Effector memory CD4-positive, alpha-beta T cell (primary cell): ENCODE data around the gene BACH2.

Source experiments
- DNase-seq, 3 donors: peaks; one replicate each; pipeline ENCODE4 v3.0.0-alpha.2; 2020
- H3K27ac ChIP-seq: 2 replicates; pipeline ENCODE4 v1.7.0; 2013; ENCODE audit warnings: mild to moderate bottlenecking, low read length, moderate library complexity; ENCODE audit not compliant: insufficient read depth, poor library complexity, severe bottlenecking
- H3K27me3 ChIP-seq: replicated peaks from 2 replicates; pipeline ENCODE4 v1.7.0; 2013; ENCODE audit warnings: mild to moderate bottlenecking, low read length; ENCODE audit not compliant: insufficient read depth, control insufficient read depth, poor library complexity, severe bottlenecking
- H3K36me3 ChIP-seq: 2 replicates; pipeline ENCODE4 v1.7.0; 2013; ENCODE audit warnings: mild to moderate bottlenecking, low read length, moderate library complexity; ENCODE audit not compliant: control insufficient read depth, insufficient read depth
- H3K4me1 ChIP-seq: 2 replicates; pipeline ENCODE4 v1.7.0; 2013; ENCODE audit warnings: low read length, mild to moderate bottlenecking; ENCODE audit not compliant: control insufficient read depth, insufficient read depth, poor library complexity, severe bottlenecking
- H3K4me3 ChIP-seq: 2 replicates; pipeline ENCODE4 v1.7.0; 2013; ENCODE audit warnings: low read length, low read depth, mild to moderate bottlenecking; ENCODE audit not compliant: insufficient read depth, poor library complexity, severe bottlenecking
- H3K9me3 ChIP-seq: 2 replicates; pipeline ENCODE4 v1.7.0; 2013; ENCODE audit warnings: mild to moderate bottlenecking, low read length, moderate library complexity; ENCODE audit not compliant: control insufficient read depth

The BACH2 gene

GRCh38 chr6:90323706-90324105, 27.1 kb upstream of the BACH2 start:
- Histone ChIP-seq H3K4me1 (no peaks in the 10 kb centered on the region), H3K27me3 (no peaks in the 10 kb centered on the region), H3K36me3 (no peaks in the 10 kb centered on the region), H3K27ac (no peak overlapping the region), H3K9me3 (no peaks in the 10 kb centered on the region), H3K4me3 (no peak overlapping the region)
- no peak for DNase-seq

- no peak overlapping the region for H3K4me3 ChIP-seq
- H3K9me3 ChIP-seq = no peaks in the 10 kb centered on the region
- no peaks in the 10 kb centered on the region for H3K36me3 ChIP-seq
- no peak for DNase-seq
- H3K27me3 ChIP-seq = no peaks in the 10 kb centered on the region
- no peaks in the 10 kb centered on the region for H3K4me1 ChIP-seq
- no peak overlapping the region for H3K27ac ChIP-seq
These were observed 26.4 kb upstream of the BACH2 start for GRCh38 chr6:90322976-90323474.

GRCh38 chr6:90319979-90320685, 23.5 kb upstream of the BACH2 start:
- Histone ChIP-seq H3K9me3 (no peaks in the 10 kb centered on the region), H3K27ac (no peak overlapping the region), H3K36me3 (no peaks in the 10 kb centered on the region), H3K27me3 (no peaks in the 10 kb centered on the region), H3K4me3 (no peak overlapping the region), H3K4me1 (no peaks in the 10 kb centered on the region)
- no peak for DNase-seq

- Histone ChIP-seq H3K4me1 (no peaks in the 10 kb centered on the region), H3K27ac (no peak overlapping the region), H3K36me3 (no peaks in the 10 kb centered on the region), H3K27me3 (no peaks in the 10 kb centered on the region), H3K4me3 (no peak overlapping the region), H3K9me3 (no peaks in the 10 kb centered on the region)
- DNase-seq = no peak
These were observed 22.4 kb upstream of the BACH2 start for GRCh38 chr6:90319044-90319443.

GRCh38 chr6:90315986-90316385, 19.3 kb upstream of the BACH2 start:
- no peaks in the 10 kb centered on the region for H3K36me3 ChIP-seq
- H3K4me1 ChIP-seq = no peaks in the 10 kb centered on the region
- DNase-seq = no peak
- no peak overlapping the region for H3K27ac ChIP-seq
- no peaks in the 10 kb centered on the region for H3K27me3 ChIP-seq
- no peak overlapping the region for H3K4me3 ChIP-seq
- H3K9me3 ChIP-seq = no peaks in the 10 kb centered on the region

- no peak overlapping the region for H3K4me3 ChIP-seq
- no peak for DNase-seq
- H3K36me3 ChIP-seq = no peaks in the 10 kb centered on the region
- no peaks in the 10 kb centered on the region for H3K4me1 ChIP-seq
- no peak overlapping the region for H3K27ac ChIP-seq
- H3K9me3 ChIP-seq = no peaks in the 10 kb centered on the region
- H3K27me3 ChIP-seq = no peaks in the 10 kb centered on the region
These were observed 18.8 kb upstream of the BACH2 start for GRCh38 chr6:90315354-90315950.

GRCh38 chr6:90314514-90314913, 17.9 kb upstream of the BACH2 start:
- Histone ChIP-seq H3K27me3 (no peaks in the 10 kb centered on the region), H3K27ac (no peak overlapping the region), H3K9me3 (no peaks in the 10 kb centered on the region), H3K4me3 (no peak overlapping the region), H3K36me3 (no peaks in the 10 kb centered on the region), H3K4me1 (no peaks in the 10 kb centered on the region)
- DNase-seq = no peak

- no peaks in the 10 kb centered on the region for H3K27me3 ChIP-seq
- DNase-seq = no peak
These were observed 14.9 kb upstream of the BACH2 start for GRCh38 chr6:90311569-90311968.

GRCh38 chr6:90305800-90306448, 9.3 kb upstream of the BACH2 start:
- Histone ChIP-seq H3K27ac (no peak overlapping the region), H3K4me1 (no peaks in the 10 kb centered on the region), H3K36me3 (no peaks in the 10 kb centered on the region), H3K27me3 (no peaks in the 10 kb centered on the region), H3K9me3 (no peaks in the 10 kb centered on the region), H3K4me3 (no peak overlapping the region)
- no peak for DNase-seq

More at GRCh38 chr6:90311569-90311968, 14.9 kb upstream of the BACH2 start:
- H3K4me3 ChIP-seq = no peak overlapping the region
- H3K4me1 ChIP-seq = no peaks in the 10 kb centered on the region
- H3K36me3 ChIP-seq = no peaks in the 10 kb centered on the region
- H3K27ac ChIP-seq = no peak overlapping the region
- H3K9me3 ChIP-seq = no peaks in the 10 kb centered on the region

GRCh38 chr6:90304308-90304707, 7.7 kb upstream of the BACH2 start:
- Histone ChIP-seq H3K27ac (no peak overlapping the region), H3K36me3 (no peaks in the 10 kb centered on the region), H3K4me1 (no peaks in the 10 kb centered on the region), H3K4me3 (no peak overlapping the region), H3K9me3 (no peaks in the 10 kb centered on the region), H3K27me3 (no peaks in the 10 kb centered on the region)
- DNase-seq = no peak
